ENCODE measurements around the gene FAF1.

FAF1 gene

GRCh38 chr1:50861772-50862171, 98.3 kb downstream of the FAF1 start:
- no peaks in the 10 kb centered on the region; the same call in 1 of the 2 replicates for H3K36me3 ChIP-seq (ENCODE audit: insufficient read depth, low read length)
- no peak for TF ChIP-seq EZH2 (IDR thresholded peaks at IDR 0.05)
- DNase-seq (ENCODE audit: low read depth, low spot score), result no peak
- H3K9ac ChIP-seq (ENCODE audit: insufficient read length), result no peak overlapping the region
- no peak overlapping the region for H3K4me3 ChIP-seq
- no peak overlapping the region for H3K27ac ChIP-seq
- peaks cover 7% of the 10 kb centered on the region; the same call in 1 of the 2 replicates for H3K9me3 ChIP-seq (ENCODE audit: low read depth, low read length)

GRCh38 chr1:50860702-50861101, 99.4 kb downstream of the FAF1 start:
- Histone ChIP-seq H3K27ac (no peak overlapping the region), H3K9me3 (ENCODE audit: low read depth, low read length) (peaks cover 7% of the 10 kb centered on the region; the same call in 1 of the 2 replicates), H3K4me3 (no peak overlapping the region), H3K36me3 (ENCODE audit: insufficient read depth, low read length) (no peaks in the 10 kb centered on the region; the same call in 1 of the 2 replicates), H3K9ac (ENCODE audit: insufficient read length) (no peak overlapping the region)
- DNase-seq (ENCODE audit: low read depth, low spot score), result no peak
- TF ChIP-seq FOXP2 (optimal IDR thresholded peaks at IDR 0.05; ENCODE audit: control extremely low read depth, extremely low read length, insufficient read depth), result no peak
- no peak for TF ChIP-seq EZH2 (IDR thresholded peaks at IDR 0.05)
- no peak for TF ChIP-seq POLR2AphosphoS5 (IDR thresholded peaks at IDR 0.05; ENCODE audit: borderline replicate concordance, low read depth, low read length)

GRCh38 chr1:50860256-50860655, 99.8 kb downstream of the FAF1 start:
- Histone ChIP-seq H3K36me3 (ENCODE audit: insufficient read depth, low read length) (no peaks in the 10 kb centered on the region; the same call in 1 of the 2 replicates), H3K27ac (no peak overlapping the region), H3K9ac (ENCODE audit: insufficient read length) (no peak overlapping the region), H3K4me3 (no peak overlapping the region), H3K9me3 (ENCODE audit: low read depth, low read length) (peaks cover 7% of the 10 kb centered on the region; the same call in 1 of the 2 replicates)
- TF ChIP-seq POLR2AphosphoS5 (IDR thresholded peaks at IDR 0.05; ENCODE audit: borderline replicate concordance, low read depth, low read length) (no peak), FOXP2 (optimal IDR thresholded peaks at IDR 0.05; ENCODE audit: control extremely low read depth, extremely low read length, insufficient read depth) (no peak), EZH2 (IDR thresholded peaks at IDR 0.05) (no peak)
- DNase-seq (ENCODE audit: low read depth, low spot score), result no peak

- H3K27ac ChIP-seq, result no peak overlapping the region
- TF ChIP-seq EZH2 (IDR thresholded peaks at IDR 0.05) (no peak), POLR2AphosphoS5 (IDR thresholded peaks at IDR 0.05; ENCODE audit: borderline replicate concordance, low read depth, low read length) (no peak), FOXP2 (optimal IDR thresholded peaks at IDR 0.05; ENCODE audit: control extremely low read depth, extremely low read length, insufficient read depth) (no peak)
- H3K9ac ChIP-seq (ENCODE audit: insufficient read length), result no peak overlapping the region
- H3K9me3 ChIP-seq (ENCODE audit: low read depth, low read length), result peaks cover 7% of the 10 kb centered on the region; the same call in 1 of the 2 replicates
- no peaks in the 10 kb centered on the region; the same call in 1 of the 2 replicates for H3K36me3 ChIP-seq (ENCODE audit: insufficient read depth, low read length)
- no peak overlapping the region for H3K4me3 ChIP-seq
- no peak for DNase-seq (ENCODE audit: low read depth, low spot score)
Observed at GRCh38 chr1:50859657-50860056, 100.4 kb downstream of the FAF1 start.

GRCh38 chr1:50858761-50859160, 101.3 kb downstream of the FAF1 start:
- Histone ChIP-seq H3K36me3 (ENCODE audit: insufficient read depth, low read length) (no peaks in the 10 kb centered on the region; the same call in 1 of the 2 replicates), H3K4me3 (no peak overlapping the region), H3K27ac (no peak overlapping the region), H3K9me3 (ENCODE audit: low read depth, low read length) (peaks cover 7% of the 10 kb centered on the region; the same call in 1 of the 2 replicates), H3K9ac (ENCODE audit: insufficient read length) (no peak overlapping the region)
- DNase-seq (ENCODE audit: low read depth, low spot score), result no peak
- TF ChIP-seq EZH2 (IDR thresholded peaks at IDR 0.05) (no peak), POLR2AphosphoS5 (IDR thresholded peaks at IDR 0.05; ENCODE audit: borderline replicate concordance, low read depth, low read length) (no peak), FOXP2 (optimal IDR thresholded peaks at IDR 0.05; ENCODE audit: control extremely low read depth, extremely low read length, insufficient read depth) (no peak)

- Histone ChIP-seq H3K9ac (ENCODE audit: insufficient read length) (no peak overlapping the region), H3K4me3 (no peak overlapping the region; the same call in 1 of the 2 replicates), H3K36me3 (ENCODE audit: insufficient read depth, low read length) (no peaks in the 10 kb centered on the region; the same call in 1 of the 2 replicates), H3K27ac (peak overlapping the region; percentile 72), H3K9me3 (ENCODE audit: low read depth, low read length) (peaks cover 7% of the 10 kb centered on the region; the same call in 1 of the 2 replicates)
- TF ChIP-seq FOXP2 (optimal IDR thresholded peaks at IDR 0.05; ENCODE audit: control extremely low read depth, extremely low read length, insufficient read depth) (no peak), POLR2AphosphoS5 (IDR thresholded peaks at IDR 0.05; ENCODE audit: borderline replicate concordance, low read depth, low read length) (no peak), EZH2 (IDR thresholded peaks at IDR 0.05) (no peak)
- no peak for DNase-seq (ENCODE audit: low read depth, low spot score)
Observed at GRCh38 chr1:50857702-50858101, 102.4 kb downstream of the FAF1 start.

DNA sequence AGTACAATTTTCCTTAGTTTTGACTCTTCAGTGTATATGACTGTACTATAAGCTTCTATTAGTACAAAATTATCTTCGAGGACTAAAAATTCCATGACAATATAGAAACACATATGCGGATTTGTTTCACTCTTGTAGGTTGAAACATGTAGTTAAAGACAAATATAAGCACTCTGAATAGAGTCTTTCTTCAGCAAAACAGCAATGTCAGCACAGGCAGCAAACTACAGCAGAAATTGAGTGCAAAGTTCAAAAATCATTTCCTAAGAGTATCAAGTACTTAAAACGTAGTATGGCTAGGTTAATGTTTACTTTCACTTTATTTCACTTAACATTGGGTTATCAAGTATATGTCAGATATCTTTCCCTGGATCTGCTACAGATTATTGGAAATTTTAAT, 106.7 kb downstream of the FAF1 start:
- TF ChIP-seq POLR2AphosphoS5 (IDR thresholded peaks at IDR 0.05; ENCODE audit: borderline replicate concordance, low read depth, low read length), result no peak
- no peak for TF ChIP-seq FOXP2 (optimal IDR thresholded peaks at IDR 0.05; ENCODE audit: control extremely low read depth, extremely low read length, insufficient read depth)
- TF ChIP-seq EZH2 (IDR thresholded peaks at IDR 0.05), result no peak
- Histone ChIP-seq H3K9me3 (ENCODE audit: low read depth, low read length) (no peaks in the 10 kb centered on the region), H3K36me3 (ENCODE audit: insufficient read depth, low read length) (0 out of 2 replicates have a peak, but pooled peaks cover 3% of the 10 kb centered on the region), H3K27ac (peak overlapping the region; percentile 47), H3K9ac (ENCODE audit: insufficient read length) (peak overlapping the region; percentile 0), H3K4me3 (peak overlapping the region; percentile 60)
- no peak for DNase-seq (ENCODE audit: low read depth, low spot score)

DNA sequence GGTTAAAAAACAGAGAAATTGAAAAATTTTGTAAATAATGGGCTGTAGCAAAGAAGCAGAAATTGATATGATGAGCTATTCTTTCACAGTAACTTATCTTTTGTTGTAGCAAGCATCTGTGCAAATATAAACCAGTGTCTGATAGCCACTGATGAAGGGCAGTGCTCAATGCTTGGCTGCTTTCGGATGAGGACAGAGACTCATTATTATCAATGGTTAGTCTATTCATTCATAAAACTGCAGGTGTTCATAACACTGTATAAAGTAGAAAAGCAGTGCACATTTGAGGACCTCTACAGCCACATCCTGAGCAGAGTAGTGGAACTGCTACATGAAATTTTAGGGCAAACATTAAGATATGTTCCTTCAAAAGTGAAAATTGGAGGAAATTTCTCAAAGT, 107.2 kb downstream of the FAF1 start:
- Histone ChIP-seq H3K36me3 (ENCODE audit: insufficient read depth, low read length) (0 out of 2 replicates have a peak, but pooled peaks cover 6% of the 10 kb centered on the region), H3K27ac (peak overlapping the region; percentile 47), H3K9me3 (ENCODE audit: low read depth, low read length) (no peaks in the 10 kb centered on the region), H3K4me3 (peak overlapping the region; percentile 60), H3K9ac (ENCODE audit: insufficient read length) (peak overlapping the region; percentile 0)
- no peak for DNase-seq (ENCODE audit: low read depth, low spot score)
- no peak for TF ChIP-seq POLR2AphosphoS5 (IDR thresholded peaks at IDR 0.05; ENCODE audit: borderline replicate concordance, low read depth, low read length)
- TF ChIP-seq EZH2 (IDR thresholded peaks at IDR 0.05), result no peak
- no peak for TF ChIP-seq FOXP2 (optimal IDR thresholded peaks at IDR 0.05; ENCODE audit: control extremely low read depth, extremely low read length, insufficient read depth)

DNA sequence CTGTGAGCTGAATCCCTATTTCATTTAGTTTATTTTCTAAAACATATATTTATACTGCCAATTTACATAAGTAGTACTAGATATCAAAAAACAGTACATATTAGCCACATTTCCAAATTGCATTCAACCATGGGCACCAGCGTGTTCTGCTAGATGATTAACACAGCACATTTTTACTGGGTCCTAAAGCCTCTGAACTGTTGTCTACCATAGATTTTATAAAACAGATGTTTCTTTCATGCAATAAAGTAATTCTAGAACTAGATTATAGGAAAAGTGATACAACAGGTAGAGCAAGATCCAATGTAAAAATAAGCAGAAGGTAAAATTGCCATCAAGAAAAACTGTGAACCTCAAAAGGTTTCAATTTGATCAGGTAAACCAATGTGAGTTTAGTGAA, 108.6 kb downstream of the FAF1 start:
- DNase-seq (ENCODE audit: low read depth, low spot score), result no peak
- Histone ChIP-seq H3K9me3 (ENCODE audit: low read depth, low read length) (no peaks in the 10 kb centered on the region; the same call in none of the 2 replicates), H3K9ac (ENCODE audit: insufficient read length) (no peak overlapping the region), H3K36me3 (ENCODE audit: insufficient read depth, low read length) (0 out of 2 replicates have a peak, but pooled peaks cover 6% of the 10 kb centered on the region), H3K4me3 (no peak overlapping the region), H3K27ac (no peak overlapping the region)
- TF ChIP-seq EZH2 (IDR thresholded peaks at IDR 0.05), result no peak
- no peak for TF ChIP-seq FOXP2 (optimal IDR thresholded peaks at IDR 0.05; ENCODE audit: control extremely low read depth, extremely low read length, insufficient read depth)
- TF ChIP-seq POLR2AphosphoS5 (IDR thresholded peaks at IDR 0.05; ENCODE audit: borderline replicate concordance, low read depth, low read length), result no peak

Measured in SK-N-MC (cell line).